ENCODE results near the gene CBX3. TPM values are rescaled to one million over a fixed set of nuclear protein-coding genes. Genes with fewer than 3 reads are reported as not detected.
"Not testable (repeated sequence)": the region's sequence is repeated elsewhere in the genome, so short reads cannot be mapped to it uniquely, and the experiment has no call there.

The CBX3 gene
- total RNA-seq, 1 donor from 2014 or later: 146 TPM

GRCh38 chr7:26182706-26183105 lies 18.8 kb upstream of the CBX3 start:
- H3K9me3 Mint-ChIP-seq (ENCODE audit: unreplicated experiment): no peaks in the 10 kb centered on the region
- H3K27ac Mint-ChIP-seq (ENCODE audit: unreplicated experiment): no peak overlapping the region
- no peaks in the 10 kb centered on the region for H3K36me3 Mint-ChIP-seq (ENCODE audit: low read depth, unreplicated experiment)
- no peak overlapping the region for H3K4me3 Mint-ChIP-seq (ENCODE audit: unreplicated experiment)
- no peak for DNase-seq (ENCODE audit: low spot score)
- peaks cover 2% of the 10 kb centered on the region for H3K4me1 Mint-ChIP-seq (ENCODE audit: unreplicated experiment)
- peaks cover 2% of the 10 kb centered on the region for H3K27me3 Mint-ChIP-seq (ENCODE audit: unreplicated experiment)
- TF ChIP-seq CTCF (IDR thresholded peaks at IDR 0.05; ENCODE audit: unreplicated experiment): no peak

- Mint-ChIP-seq H3K4me3 (ENCODE audit: unreplicated experiment) (no peak overlapping the region), H3K9me3 (ENCODE audit: unreplicated experiment) (no peaks in the 10 kb centered on the region), H3K27ac (ENCODE audit: unreplicated experiment) (peak overlapping the region; percentile 67), H3K4me1 (ENCODE audit: unreplicated experiment) (peaks cover 2% of the 10 kb centered on the region), H3K27me3 (ENCODE audit: unreplicated experiment) (peaks cover 2% of the 10 kb centered on the region), H3K36me3 (ENCODE audit: low read depth, unreplicated experiment) (peaks cover 5% of the 10 kb centered on the region)
- no peak for TF ChIP-seq CTCF (IDR thresholded peaks at IDR 0.05; ENCODE audit: unreplicated experiment)
- no peak for DNase-seq (ENCODE audit: low spot score)
Measured at GRCh38 chr7:26183545-26184280, 17.8 kb upstream of the CBX3 start.

- Mint-ChIP-seq H3K36me3 (ENCODE audit: low read depth, unreplicated experiment) (peaks cover 13% of the 10 kb centered on the region), H3K27ac (ENCODE audit: unreplicated experiment) (peak overlapping the region; percentile 26)
- not testable (repeated sequence) for H3K9me3 Mint-ChIP-seq (ENCODE audit: unreplicated experiment); H3K4me3 Mint-ChIP-seq (ENCODE audit: unreplicated experiment); H3K27me3 Mint-ChIP-seq (ENCODE audit: unreplicated experiment); H3K4me1 Mint-ChIP-seq (ENCODE audit: unreplicated experiment); DNase-seq (ENCODE audit: low spot score)
Measured at GRCh38 chr7:26184281-26185101, 17.1 kb upstream of the CBX3 start.

- H3K4me3 Mint-ChIP-seq (ENCODE audit: unreplicated experiment): no peak overlapping the region
Measured at GRCh38 chr7:26185131-26185843, 16.3 kb upstream of the CBX3 start.

More at GRCh38 chr7:26185131-26185843, 16.3 kb upstream of the CBX3 start:
- Mint-ChIP-seq H3K4me1 (ENCODE audit: unreplicated experiment) (peaks cover 2% of the 10 kb centered on the region), H3K36me3 (ENCODE audit: low read depth, unreplicated experiment) (peaks cover 20% of the 10 kb centered on the region), H3K27me3 (ENCODE audit: unreplicated experiment) (peaks cover 2% of the 10 kb centered on the region), H3K27ac (ENCODE audit: unreplicated experiment) (no peak overlapping the region), H3K9me3 (ENCODE audit: unreplicated experiment) (no peaks in the 10 kb centered on the region)
- DNase-seq (ENCODE audit: low spot score): no peak
- TF ChIP-seq CTCF (IDR thresholded peaks at IDR 0.05; ENCODE audit: unreplicated experiment): no peak
